GDM1 (cell line): ENCODE data around the gene TBX15.

Experiments used
- DNase-seq: peaks from one replicate; lab custom pipeline; 2025; lab: John Stamatoyannopoulos, UW

TBX15 gene

DNA sequence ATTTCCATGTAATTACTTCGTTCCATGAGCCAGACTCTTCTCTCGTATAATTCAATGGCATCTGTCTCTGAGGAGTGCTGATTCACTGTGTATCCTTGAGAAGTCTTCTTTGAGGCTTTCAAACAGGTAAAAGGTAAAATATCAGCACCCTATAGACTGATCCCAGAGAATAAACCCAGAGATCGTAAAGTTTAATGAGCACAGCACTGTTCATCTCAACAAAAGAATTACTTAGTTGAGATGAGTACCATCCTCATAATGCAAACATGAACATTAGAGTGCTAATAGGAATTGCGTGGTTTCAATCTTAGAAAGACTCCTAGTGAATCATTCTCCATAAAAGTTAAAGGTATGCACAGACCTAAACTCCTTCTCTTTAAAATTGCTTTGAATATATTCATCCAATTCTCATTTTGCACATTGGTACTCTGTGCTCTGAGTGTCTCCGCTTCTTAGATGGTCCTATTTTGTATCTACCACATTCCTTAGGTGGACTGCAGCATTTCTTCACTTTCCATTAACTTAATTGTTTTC, 97.2 kb downstream of the TBX15 start:
- no peak for DNase-seq

DNA sequence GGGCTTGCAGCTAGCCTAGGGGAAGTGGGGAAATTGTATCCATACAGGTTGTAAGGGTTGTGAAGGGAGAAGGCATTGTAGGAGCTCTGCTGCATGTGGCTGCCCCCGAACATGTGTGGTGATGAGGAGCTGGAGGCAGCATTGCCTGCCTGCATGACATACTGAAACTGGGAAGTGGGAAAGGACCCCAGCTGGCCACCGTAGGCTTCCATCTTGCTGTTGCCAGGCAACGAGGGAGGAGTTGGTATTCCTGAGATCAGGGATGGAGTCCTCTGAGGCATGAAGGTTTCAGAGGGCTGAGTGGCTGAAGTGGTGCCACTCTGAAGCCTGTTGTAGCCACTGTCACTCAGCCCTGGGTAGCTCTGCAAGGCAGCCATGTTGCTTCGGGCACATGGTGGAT, 103.2 kb downstream of the TBX15 start:
- no peak for DNase-seq

DNA sequence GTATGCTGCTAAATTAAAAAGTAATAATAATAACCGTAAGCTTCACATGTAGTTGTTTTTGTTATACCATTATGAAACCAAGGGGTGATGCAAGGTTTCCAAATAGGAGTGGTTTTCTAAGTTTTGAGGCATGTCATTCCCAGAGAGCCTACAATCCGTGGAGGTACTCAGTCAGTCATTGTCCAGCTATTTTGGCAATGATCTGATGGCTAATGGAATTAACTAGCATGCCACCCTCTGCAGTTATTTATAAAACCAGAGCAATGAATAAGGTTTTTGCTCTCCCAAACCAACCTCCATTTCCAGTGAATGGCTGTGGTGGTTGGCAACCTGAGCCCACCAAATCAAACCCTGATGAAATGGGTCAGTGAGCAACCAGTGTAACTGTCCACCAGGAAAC, 106.4 kb downstream of the TBX15 start:
- no peak for DNase-seq

DNA sequence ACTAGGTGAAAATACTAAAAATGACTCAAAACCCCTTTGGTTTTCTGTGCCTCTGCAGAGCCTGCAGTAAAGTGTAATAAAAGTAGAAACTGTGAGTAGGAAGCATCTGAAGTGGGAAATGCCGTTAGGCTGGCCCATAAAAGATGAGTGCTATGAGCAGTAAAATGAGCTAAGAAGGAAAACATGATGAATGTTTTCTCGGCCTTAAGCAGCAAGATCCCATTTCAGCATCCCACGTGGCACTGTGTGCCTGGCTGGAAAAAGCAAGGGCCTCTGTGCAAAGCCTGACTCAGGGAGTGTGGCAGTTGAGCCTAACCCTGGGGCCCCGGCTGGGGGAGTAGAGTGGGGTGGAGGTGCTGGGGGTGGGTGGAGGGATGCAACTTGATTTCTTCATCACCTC, 109.5 kb downstream of the TBX15 start:
- no peak for DNase-seq

DNA sequence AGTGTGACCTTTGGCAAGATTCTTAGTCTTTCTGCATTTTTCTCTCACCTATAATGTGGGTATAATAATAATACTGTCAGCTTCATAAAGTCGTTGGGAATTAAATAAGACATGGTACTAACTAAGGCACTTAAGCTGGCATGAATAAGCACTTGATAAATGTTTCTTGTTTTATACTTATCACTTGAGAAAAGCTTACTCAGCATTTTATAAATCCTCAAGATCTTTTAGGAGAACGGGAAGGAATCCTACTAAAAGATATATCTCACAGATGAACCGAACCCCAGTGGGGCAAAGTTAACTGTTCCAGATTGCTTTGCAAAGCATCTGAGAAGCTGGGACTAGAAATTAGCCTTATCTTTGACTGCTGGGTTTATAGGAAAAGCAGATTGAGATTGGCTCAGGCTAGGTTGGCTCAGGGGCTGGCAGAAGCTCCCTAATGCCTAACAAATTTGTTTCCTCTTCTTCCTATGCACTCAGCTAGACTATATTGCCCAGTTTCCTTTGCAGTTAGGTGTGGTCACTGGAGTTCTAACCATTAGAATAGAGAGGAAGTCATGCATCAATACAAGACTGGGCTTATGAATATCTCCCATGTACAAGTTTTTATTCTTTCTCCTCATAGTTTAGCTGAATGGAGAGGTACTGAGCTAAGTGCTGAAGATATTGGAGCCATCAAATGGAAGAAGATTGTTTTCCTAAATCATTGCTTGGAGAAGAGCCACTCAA, 110.3 kb downstream of the TBX15 start:
- DNase-seq = no peak

DNA sequence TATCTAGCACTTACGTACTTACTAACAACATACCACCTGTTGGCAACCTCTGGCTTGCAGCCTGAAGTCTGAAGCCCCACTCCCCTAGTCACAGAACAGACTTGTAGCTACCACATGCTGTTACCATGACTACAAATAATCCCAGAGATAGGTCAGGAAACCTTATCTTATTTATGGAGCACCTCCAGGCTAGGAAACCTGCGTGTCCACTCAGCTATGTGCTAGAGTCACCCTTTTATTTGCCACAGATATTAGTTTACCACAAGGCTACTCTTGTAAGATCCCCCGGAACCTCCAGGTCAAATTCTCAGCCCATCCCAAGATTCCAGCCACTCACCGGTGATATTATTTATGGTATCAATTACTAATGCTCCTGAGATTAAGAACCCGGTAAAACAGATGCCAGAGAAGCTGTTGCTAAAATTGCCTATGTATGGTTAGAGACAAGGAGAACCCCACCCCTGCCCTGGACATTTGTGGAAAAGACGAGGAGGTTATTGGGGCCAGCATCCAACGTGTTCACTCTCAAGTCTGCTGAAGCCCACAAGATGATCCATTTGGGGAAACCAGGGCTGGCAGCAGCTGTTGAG, 116.5 kb downstream of the TBX15 start:
- no peak for DNase-seq

DNA sequence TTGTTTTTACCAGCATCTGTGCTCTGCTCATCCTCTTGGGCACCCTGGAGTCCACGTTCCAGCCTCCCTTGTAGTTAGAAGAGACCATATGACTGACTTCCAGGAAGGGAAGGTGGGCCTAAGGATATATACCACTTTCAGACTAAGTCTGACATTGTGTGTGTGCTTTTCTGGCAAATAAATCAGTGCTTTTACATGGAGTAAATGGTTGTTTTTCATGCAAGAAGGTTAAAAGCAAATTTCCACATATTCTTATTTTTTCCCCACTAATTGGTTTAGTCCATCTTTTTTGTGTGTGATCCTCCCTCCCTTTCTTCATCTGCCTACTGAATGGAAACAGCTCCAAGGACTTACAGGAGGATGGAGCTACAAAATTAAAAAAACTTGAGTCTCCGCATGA, 119.8 kb downstream of the TBX15 start:
- no peak for DNase-seq

DNA sequence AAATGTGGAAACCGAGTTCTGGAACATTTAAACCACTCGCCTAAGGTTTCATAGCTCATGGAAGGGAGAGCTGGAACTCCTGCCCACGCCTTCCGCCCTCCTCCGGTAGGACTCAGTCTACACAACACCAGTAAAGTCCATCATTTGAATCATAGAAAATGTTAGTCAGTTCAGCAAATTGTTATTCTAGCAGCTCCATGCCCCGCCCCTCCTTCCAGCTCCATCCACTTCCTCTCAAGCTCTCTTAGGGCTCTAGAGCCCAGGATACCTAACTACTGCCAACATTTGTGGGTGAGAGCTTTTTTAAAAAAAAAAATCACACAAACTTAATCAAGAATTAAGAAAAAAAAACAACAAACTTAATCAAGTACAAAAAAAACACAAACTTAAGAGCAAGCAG, 121.8 kb downstream of the TBX15 start:
- no peak for DNase-seq

DNA sequence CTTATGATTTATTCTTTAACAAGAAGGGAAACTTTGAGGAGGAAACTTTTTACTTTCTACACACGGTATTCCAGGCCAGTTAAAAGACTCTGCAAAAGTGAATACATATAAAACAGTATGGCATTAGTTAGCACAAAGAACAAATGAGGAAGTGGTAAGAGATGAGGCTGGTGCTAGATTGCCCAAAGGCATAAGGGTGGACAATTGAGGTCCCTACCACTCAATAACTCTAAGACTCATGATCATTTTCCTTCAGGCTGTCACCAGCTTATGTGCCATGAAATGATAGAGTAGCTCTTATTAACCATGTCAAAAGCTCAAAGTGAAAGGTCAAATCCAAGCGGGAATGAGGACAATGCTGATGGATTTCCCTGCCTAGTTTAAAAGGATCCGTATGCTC, 124.5 kb downstream of the TBX15 start:
- no peak for DNase-seq

DNA sequence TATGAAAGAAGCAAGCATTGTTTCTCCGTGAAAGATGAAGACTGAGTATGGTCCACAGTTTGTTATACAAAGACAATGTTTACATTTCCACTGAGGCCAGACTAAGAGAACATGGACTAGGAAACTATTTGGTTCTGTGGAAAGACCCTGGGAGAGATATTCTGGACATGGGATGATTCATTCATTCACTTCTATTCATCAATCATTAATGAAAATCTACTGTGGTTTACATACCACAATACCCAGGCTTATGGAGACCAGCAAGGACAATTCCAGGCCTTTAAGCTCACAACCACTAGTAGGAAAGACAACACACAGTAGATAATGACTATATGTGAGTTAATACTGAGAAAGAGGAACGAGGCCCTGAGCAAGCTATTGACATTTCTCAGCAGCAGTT, 125.4 kb downstream of the TBX15 start:
- no peak for DNase-seq

DNA sequence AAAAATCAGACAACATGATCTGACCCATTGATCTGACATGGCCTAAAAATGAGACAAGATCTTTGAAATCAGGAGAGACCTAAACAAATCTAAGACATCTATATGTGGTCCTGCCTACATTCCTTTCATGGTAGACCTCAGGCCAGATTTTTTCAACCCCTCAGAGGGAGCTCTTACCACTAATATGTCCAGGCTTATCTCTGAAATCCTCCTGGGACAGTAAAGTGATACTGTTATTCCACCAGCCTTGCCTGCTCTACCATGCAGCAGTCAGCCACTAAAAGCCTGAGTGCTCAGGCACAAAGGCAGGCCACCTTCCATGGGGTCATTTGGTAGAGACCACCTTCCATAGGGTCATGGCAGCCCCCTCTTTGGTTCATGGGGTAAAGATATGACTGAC, 126.9 kb downstream of the TBX15 start:
- no peak for DNase-seq

DNA sequence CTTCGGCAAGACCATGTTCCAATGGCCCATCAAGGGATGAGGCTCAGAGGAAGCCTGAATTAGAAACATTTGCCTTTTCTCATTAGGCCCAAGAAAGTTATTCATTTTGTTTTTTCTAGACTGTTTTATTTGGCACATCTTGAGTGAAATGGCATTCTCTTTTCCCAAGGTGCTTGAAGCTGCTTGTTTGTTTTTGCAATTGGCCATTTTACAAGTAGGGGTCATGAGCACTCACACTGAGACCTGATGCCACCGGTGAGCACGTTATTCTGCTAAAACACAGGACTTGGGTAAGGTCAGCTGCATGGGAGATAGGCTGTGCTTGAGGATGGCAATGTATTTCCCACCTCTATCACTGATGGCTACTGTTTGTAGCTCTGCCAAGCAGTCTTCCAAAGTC, 128.1 kb downstream of the TBX15 start:
- DNase-seq = no peak

DNA sequence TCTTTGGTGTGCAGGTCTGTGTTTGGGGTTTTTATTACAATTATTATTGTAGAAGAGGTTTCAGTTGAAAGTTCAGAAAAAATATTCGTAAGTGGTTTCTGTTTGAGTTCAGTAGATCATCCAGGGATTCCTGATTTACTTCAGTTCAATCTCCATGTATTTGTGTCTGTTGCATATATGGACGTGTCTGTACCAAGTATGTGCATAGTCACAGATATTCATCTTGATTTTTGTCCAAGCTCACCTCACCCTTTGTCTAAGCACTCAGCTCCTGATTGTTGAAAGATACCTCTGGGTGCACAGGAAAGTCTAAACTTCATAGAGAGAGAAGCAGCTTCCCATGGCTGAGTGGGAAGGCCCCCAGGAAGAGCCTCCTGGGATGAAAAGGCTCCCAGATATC, 141.7 kb downstream of the TBX15 start:
- DNase-seq = no peak

DNA sequence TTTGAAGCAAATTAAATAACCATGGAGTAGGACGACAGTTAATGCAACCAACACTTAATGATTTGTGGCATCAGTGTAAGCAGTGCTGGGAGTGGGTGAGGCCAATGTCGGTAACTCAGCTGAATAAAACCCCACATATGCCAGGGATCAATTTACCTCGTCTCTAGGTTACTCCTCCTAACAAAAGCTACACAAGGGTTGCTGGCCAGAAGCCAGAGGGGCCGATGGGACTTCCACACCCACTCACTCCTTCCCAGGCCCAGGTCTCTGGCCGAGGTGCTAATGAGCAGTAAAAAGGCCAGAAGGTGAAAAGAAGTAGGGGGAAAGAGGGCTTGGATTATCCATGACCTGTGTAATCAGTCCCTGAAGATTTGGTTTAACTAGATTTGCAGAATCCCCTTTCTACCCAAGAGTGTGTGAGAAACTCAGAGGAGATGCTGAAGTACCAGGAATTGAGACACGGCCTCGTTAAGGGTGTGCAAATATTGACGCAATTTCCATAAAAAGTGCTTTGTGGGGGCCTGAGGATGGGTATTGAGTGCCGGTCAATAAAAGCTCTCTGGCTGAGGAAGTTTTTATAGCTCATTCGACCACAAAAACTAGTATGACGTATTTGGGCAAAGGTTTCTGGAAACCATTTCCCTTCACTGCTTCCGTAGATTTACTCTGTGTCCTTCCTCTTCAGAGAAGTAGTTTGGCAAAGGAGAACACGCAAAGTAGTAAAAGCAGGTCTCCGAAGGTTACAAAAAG, 145.5 kb downstream of the TBX15 start:
- no peak for DNase-seq

DNA sequence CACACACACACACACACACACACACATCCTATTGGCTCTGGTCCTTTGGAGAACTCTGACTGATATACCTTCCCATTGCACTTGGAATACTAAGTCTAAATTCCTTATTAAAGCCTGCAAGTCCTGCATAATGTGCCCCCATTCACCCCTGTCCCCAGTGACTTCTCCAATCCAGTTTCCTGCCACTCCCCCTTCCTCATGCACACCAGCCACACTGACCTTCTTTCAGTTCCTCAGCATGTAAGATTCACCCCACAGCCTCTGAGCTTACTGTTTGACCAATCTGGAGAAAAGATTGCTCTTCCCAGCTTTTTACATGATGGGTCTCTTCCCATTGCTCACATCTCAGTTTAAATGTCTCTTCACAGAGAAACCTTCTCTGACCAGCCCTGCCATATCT, 146.6 kb downstream of the TBX15 start:
- DNase-seq = no peak
